Left renal pelvis (tissue), 4 donors: ENCODE data around the gene CDC37L1. TPM values are rescaled to one million over a fixed set of nuclear protein-coding genes. Genes with fewer than 3 reads are reported as not detected.

Source experiments
- DNase-seq, 4 donors: peaks; one replicate each; pipeline ENCODE4 v3.0.0-alpha.2; 2013; ENCODE audit warnings: low read depth in 4 of 4, low spot score in 3 of 4
- polyA plus RNA-seq, 4 donors: library from polyadenylated mRNA; unstranded; fragments of 120-200 nt; gene quantifications; one replicate each; pipeline ENCODE4 v1.2.1, GENCODE V29; 2013; ENCODE audit not compliant: insufficient read length in 4 of 4

The CDC37L1 gene
- polyA plus RNA-seq, 4 donors: 16.2 to 23.6 (median 20.4) TPM

- DNase-seq: no peak
Measured at GRCh38 chr9:4667681-4668080, 11.7 kb upstream of the CDC37L1 start.

GRCh38 chr9:4668604-4669003 is 10.8 kb upstream of the CDC37L1 start:
- DNase-seq: no peak

GRCh38 chr9:4669890-4670289 is 9.5 kb upstream of the CDC37L1 start:
- DNase-seq: no peak

- no peak for DNase-seq
Measured at GRCh38 chr9:4670591-4670990, 8.8 kb upstream of the CDC37L1 start.

GRCh38 chr9:4671737-4672136 is 7.6 kb upstream of the CDC37L1 start:
- DNase-seq: no peak

DNA sequence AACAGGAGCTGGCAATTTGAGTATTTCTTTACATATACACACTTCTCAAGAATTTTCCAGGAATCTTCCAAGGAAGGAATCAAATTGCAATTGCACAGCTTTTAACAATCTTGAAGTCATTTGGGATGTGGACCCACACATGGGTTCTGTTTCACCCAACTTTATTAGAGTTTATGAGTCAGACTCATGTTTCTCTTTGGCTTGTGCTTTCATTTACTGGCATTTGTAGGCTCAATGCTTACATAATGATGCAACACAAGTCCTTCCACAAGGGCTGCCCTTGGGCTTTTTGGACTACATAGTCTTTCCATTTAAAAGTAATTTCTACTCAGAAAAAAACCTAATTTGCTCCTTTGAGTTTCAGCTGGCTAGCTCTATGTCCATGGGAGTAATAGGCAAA is 4.6 kb upstream of the CDC37L1 start:
- DNase-seq: no peak

- no peak for DNase-seq
Measured at GRCh38 chr9:4677392-4677791, 2.0 kb upstream of the CDC37L1 start.

- DNase-seq: peak in 1 of 4 donors; percentile 50
Measured at GRCh38 chr9:4678679-4679267, 596 bp upstream of the CDC37L1 start.

GRCh38 chr9:4680173-4680525 is 780 bp downstream of the CDC37L1 start:
- no peak for DNase-seq

DNA sequence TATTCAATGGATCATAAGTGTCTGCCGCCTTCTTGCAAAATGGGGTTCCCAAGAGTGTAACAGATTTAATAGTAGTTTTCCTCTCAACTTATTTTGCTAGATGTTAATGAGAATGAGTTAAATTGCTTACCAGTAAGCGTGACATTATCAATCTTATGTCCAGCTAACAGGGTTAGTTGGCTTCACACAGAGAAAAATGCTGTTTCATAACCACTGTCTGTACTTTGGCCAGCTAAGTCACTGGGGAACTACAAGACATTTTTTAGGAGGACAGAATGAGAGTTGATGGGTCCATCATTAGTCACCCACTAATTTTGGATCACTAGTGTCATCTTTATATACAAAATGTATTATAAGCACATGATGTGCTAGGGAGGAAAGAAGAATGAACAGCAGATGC is 1.4 kb downstream of the CDC37L1 start:
- DNase-seq: no peak

GRCh38 chr9:4684820-4685219 is 5.5 kb downstream of the CDC37L1 start:
- DNase-seq: no peak

DNA sequence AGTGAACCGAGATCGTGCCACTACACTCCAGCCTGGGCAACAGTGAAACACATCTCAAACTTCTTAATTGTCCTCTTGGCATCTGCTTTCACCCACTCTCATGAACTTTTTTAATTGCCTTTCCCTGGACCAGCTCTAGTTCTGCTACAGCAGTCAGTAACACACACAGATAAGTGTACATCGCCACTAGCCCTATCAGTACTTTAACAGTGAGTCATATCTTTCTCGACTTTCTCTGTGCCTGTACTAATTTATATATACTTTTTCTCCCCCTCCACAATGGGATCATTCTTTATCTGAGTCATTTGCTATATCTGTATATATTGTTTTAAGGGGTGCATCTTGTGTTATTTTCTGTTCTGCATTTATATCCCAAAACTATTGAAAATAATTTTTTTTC is 6.7 kb downstream of the CDC37L1 start:
- no peak for DNase-seq

- no peak for DNase-seq
Measured at GRCh38 chr9:4686584-4686983, 7.2 kb downstream of the CDC37L1 start.

DNA sequence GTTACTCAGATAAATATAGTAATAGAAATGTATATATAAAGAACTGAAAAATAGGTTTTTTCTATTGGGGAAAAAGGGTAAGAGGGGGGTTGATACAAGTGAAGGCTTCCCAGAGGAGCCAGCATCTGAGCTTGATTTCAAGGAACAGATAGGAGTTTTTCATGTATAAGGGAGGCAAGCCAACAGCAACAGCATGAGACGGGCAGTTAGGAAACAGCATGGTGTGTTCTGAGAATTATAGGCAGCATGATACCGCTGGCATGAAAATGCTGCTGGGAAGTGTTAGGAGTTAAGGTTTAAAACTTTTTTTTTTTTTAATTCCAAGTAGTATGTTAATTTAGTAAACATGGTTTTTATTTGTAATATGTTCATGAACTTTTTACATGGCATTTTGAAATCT is 9.7 kb downstream of the CDC37L1 start:
- DNase-seq: no peak

DNA sequence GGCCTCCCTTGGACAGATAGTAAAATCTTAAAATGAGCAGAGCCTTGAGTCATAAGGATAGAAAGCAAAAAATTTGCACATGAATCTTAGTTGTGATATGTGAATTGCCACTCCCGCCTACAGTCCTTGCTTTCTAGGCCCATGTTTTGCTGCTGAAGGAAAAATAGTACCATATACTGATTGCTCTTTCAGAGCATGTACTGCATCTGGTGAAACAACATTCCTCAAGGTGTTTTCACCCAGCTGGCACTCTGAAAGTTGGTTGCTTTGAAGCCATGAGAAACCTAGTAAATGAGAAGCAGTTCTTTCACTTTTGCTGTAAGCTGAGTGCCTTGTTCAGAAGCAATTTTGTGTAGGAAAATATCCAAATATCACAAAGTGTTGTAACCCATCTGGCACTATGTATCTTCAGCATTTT is 10.3 kb downstream of the CDC37L1 start:
- DNase-seq: no peak

- no peak for DNase-seq
Measured at GRCh38 chr9:4690144-4690543, 10.8 kb downstream of the CDC37L1 start.

- no peak for DNase-seq
Measured at GRCh38 chr9:4691795-4692194, 12.4 kb downstream of the CDC37L1 start.

DNA sequence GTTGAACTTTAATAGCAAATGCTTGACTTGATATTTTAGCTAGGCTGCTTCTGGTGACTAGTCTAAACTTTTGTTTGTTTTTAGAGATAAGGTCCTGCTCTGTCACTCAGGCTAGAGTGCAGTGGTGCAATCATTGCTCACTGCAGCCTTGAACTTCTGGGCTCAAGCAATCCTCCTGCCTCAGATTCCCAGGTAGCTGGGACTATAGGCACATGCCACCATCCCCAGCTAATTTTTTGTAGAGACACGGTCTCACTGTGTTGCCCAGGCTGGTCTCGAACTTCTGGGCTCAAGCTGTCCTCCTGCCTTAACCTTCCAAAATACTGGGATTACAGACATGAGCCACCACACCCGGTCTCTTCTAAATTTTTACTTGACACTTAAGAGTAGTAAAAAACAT is 20.7 kb downstream of the CDC37L1 start:
- no peak for DNase-seq

DNA sequence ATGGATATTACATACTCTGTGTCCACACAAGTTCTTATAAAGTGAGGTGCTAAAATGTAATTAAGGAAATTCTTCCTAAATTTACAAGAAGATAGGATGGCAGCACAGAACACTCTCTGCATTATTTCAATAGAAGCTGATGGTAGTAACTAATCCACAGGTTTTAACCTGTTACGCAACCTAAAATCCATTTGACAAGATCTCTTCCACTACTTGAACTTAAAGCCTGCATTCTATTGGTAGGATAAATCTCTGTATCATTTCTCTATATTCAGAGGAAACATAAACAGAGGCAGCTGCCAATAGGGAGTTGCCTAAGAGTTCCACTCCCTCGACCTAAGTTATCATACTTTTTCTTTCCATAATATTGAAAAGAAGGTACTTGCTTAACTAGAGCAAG is 21.6 kb downstream of the CDC37L1 start:
- DNase-seq: no peak

GRCh38 chr9:4701526-4701925 is 22.2 kb downstream of the CDC37L1 start:
- no peak for DNase-seq

DNA sequence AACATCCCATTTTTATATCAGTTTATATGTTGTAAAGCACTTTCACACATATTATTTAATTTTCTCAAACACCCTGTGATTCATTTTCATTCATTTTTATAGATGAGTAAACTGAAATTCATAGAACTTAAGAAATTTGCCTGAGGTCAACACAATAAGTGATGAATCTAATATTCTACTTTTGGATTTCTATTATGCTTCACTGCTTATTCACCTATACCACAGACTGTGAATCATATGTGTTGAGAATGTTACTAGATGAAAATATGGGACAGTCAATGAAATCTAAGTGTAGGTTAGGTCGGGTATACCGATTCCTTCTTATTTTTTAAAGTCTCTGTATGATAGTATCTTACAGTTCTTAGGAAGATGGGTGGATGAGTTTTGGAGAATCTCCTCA is 24.8 kb downstream of the CDC37L1 start:
- no peak for DNase-seq

- DNase-seq: no peak
Measured at GRCh38 chr9:4706021-4706420, 26.7 kb downstream of the CDC37L1 start.

DNA sequence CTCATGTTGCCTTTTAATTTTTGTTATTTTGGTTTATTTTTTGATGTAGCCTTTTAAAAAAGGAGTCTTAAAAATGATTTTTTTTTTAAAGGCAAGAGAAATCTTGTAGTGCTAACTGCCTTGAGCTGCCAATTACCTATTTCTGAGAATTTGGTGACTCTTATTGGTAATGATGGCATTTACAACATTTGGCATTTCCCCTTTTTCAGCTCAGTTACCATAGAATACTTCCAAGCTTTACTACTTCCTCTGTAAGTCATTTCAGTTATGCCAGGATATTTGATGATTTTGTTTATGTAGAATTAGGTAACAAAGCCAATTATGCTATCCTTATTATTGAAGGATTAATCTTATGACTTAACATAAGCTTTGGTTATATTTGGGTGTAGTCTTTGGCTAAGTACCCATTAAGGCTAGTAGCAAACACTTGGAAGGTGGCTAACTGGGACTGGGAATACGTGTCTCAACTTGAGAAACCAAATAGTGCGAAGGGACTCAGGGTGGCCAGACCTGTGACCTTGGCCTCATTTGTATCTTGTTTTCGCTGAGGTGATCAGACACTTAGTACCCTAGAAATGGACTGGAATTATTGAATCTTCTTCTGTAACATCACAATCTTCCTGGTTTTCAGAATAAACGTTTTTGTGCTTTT is 27.7 kb downstream of the CDC37L1 start:
- DNase-seq: no peak
